IMR-90 (cell line): ENCODE measurements around the gene PKP4. TPM values are rescaled to one million over a fixed set of nuclear protein-coding genes. Genes with fewer than 3 reads are reported as not detected.

Experiments
- ATAC-seq: fragments of 200-7000 bp; cut with Tn5 transposase; 2 replicates; pipeline ENCODE4 v1.9.1; 2020; ENCODE audit warnings: low read depth, mild to moderate bottlenecking, moderate library complexity
- BruUV-seq: library from RNA; stranded (reverse); fragments of 400-500 nt; replicated peaks from 2 replicates; lab custom pipeline; 2021; lab: Mats Ljungman, UMichigan
- CTCF ChIA-PET: fragments of 300-600 bp; formaldehyde crosslinking; extraction: SDS; loops from one replicate; lab custom pipeline; 2021; ENCODE audit warnings: antibody characterized with exemption; lab: Yijun Ruan, JAX
- POLR2A ChIA-PET: fragments of 300-600 bp; sonication (Branson Sonifier 250); formaldehyde crosslinking; loops from one replicate; lab custom pipeline; 2022; ENCODE audit warnings: antibody characterized with exemption; ENCODE audit not compliant: unreplicated experiment; lab: Charles Lee
- DNase-seq: peaks from one replicate; pipeline ENCODE4 v3.0.0; 2013
- H2AFZ ChIP-seq: replicated peaks from 2 replicates; pipeline ENCODE3; 2013; ENCODE audit warnings: low read length, mild to moderate bottlenecking; ENCODE audit not compliant: poor library complexity
- H2AK5ac ChIP-seq: 2 replicates; pipeline ENCODE4 v1.6.1; 2013; ENCODE audit warnings: low read depth, low read length, inconsistent platforms
- H2AK9ac ChIP-seq: replicated peaks from 2 replicates; pipeline ENCODE3; 2013; ENCODE audit warnings: mild to moderate bottlenecking, low read depth, low read length, moderate library complexity; ENCODE audit not compliant: poor library complexity
- H2BK120ac ChIP-seq: 2 replicates; pipeline ENCODE4 v1.6.1; 2013; ENCODE audit warnings: low read depth, low read length, inconsistent platforms
- H2BK15ac ChIP-seq: 3 replicates; pipeline ENCODE4 v1.6.1; 2013; ENCODE audit warnings: low read depth, low read length, inconsistent platforms
- H2BK20ac ChIP-seq: 2 replicates; pipeline ENCODE4 v1.6.1; 2013; ENCODE audit warnings: low read depth, mild to moderate bottlenecking, inconsistent platforms, low read length, moderate library complexity
- H2BK5ac ChIP-seq: 2 replicates; pipeline ENCODE4 v1.6.1; 2013; ENCODE audit warnings: mild to moderate bottlenecking, low read depth, low read length, inconsistent platforms; ENCODE audit not compliant: poor library complexity, severe bottlenecking
- H3K14ac ChIP-seq: replicated peaks from 2 replicates; pipeline ENCODE4 v1.6.1; 2013; ENCODE audit warnings: low read depth, low read length, inconsistent platforms
- H3K18ac ChIP-seq: 2 replicates; pipeline ENCODE4 v1.6.1; 2013; ENCODE audit warnings: low read depth, low read length, control low read depth
- H3K23ac ChIP-seq: 2 replicates; pipeline ENCODE4 v1.6.1; 2013; ENCODE audit warnings: low read depth, low read length, inconsistent platforms
- H3K27ac ChIP-seq: 2 replicates; pipeline ENCODE4 v1.5.1; 2013; ENCODE audit warnings: mild to moderate bottlenecking, control low read depth, low read length; ENCODE audit not compliant: insufficient read depth
- H3K27me3 ChIP-seq: 2 replicates; pipeline ENCODE4 v1.6.1; 2013; ENCODE audit warnings: low read length; ENCODE audit not compliant: control insufficient read depth, insufficient read depth
- H3K36me3 ChIP-seq: 2 replicates; pipeline ENCODE4 v1.6.1; 2013; ENCODE audit warnings: low read length, mixed read lengths; ENCODE audit not compliant: control insufficient read depth, insufficient read depth
- H3K4ac ChIP-seq: 2 replicates; pipeline ENCODE4 v1.6.1; 2013; ENCODE audit warnings: low read depth, low read length, inconsistent platforms
- H3K4me1 ChIP-seq: 2 replicates; pipeline ENCODE4 v1.6.1; 2013; ENCODE audit warnings: low read length, mixed read lengths; ENCODE audit not compliant: control insufficient read depth, insufficient read depth
- H3K4me2 ChIP-seq: 2 replicates; pipeline ENCODE4 v1.6.1; 2013; ENCODE audit warnings: low read depth, mild to moderate bottlenecking, control low read depth, low read length, moderate library complexity
- H3K4me3 ChIP-seq: 2 replicates; pipeline ENCODE4 v1.5.1; 2013; ENCODE audit warnings: low read depth, mild to moderate bottlenecking, control low read depth, low read length, moderate library complexity; ENCODE audit not compliant: insufficient read depth
- H3K56ac ChIP-seq: 2 replicates; pipeline ENCODE4 v1.6.1; 2013; ENCODE audit warnings: low read length, inconsistent platforms; ENCODE audit not compliant: insufficient read depth; ENCODE audit errors: extremely low read depth
- H3K79me1 ChIP-seq, 2 experiments: 2 replicates each; pipeline ENCODE4 v1.6.1; 2013; ENCODE audit warnings: low read length in 2 of 2, inconsistent platforms in 1 of 2, low read depth in 1 of 2
- H3K9ac ChIP-seq: 2 replicates; pipeline ENCODE4 v1.6.1; 2013; ENCODE audit warnings: low read depth, low read length, control low read depth
- H3K9me1 ChIP-seq: 2 replicates; pipeline ENCODE4 v1.6.1; 2013; ENCODE audit warnings: low read length, inconsistent platforms; ENCODE audit not compliant: insufficient read depth
- H3K9me3 ChIP-seq: 2 replicates; pipeline ENCODE4 v1.6.1; 2013; ENCODE audit warnings: low read length; ENCODE audit not compliant: control insufficient read depth, insufficient read depth
- H4K20me1 ChIP-seq: 2 replicates; pipeline ENCODE4 v1.6.1; 2013; ENCODE audit warnings: low read length, inconsistent platforms; ENCODE audit not compliant: insufficient read depth
- H4K5ac ChIP-seq: 2 replicates; pipeline ENCODE4 v1.6.1; 2013; ENCODE audit warnings: mild to moderate bottlenecking, low read depth, low read length, control low read depth
- H4K8ac ChIP-seq, 2 experiments: 2 replicates each; pipeline ENCODE4 v1.6.1; 2013; ENCODE audit warnings: low read depth in 2 of 2, low read length in 2 of 2, control low read depth in 1 of 2, inconsistent platforms in 1 of 2
- H4K91ac ChIP-seq: 2 replicates; pipeline ENCODE4 v1.6.1; 2013; ENCODE audit warnings: low read depth, low read length, inconsistent platforms; ENCODE audit not compliant: insufficient read depth
- BHLHE40 ChIP-seq: fragments of 150-350 bp; IDR thresholded peaks from 2 replicates; pipeline ENCODE4 v1.6.1; 2016; ENCODE audit warnings: mild to moderate bottlenecking, low read depth, low read length
- CEBPB ChIP-seq: IDR thresholded peaks from 2 replicates; pipeline ENCODE4 v1.6.1; 2012; ENCODE audit warnings: low read depth, low read length, improper control_type of control experiment
- CTCF ChIP-seq: conservative IDR thresholded peaks from 2 replicates; pipeline ENCODE4 v1.5.1; 2012; ENCODE audit warnings: mild to moderate bottlenecking, low read depth, low read length, improper control_type of control experiment
- FOS ChIP-seq: fragments of 150-350 bp; IDR thresholded peaks from 2 replicates; pipeline ENCODE4 v1.6.1; 2016; ENCODE audit warnings: low read depth, low read length
- MXI1 ChIP-seq: IDR thresholded peaks from 2 replicates; pipeline ENCODE4 v1.6.1; 2012; ENCODE audit warnings: low read depth, mild to moderate bottlenecking, low read length, moderate library complexity, borderline replicate concordance
- RAD21 ChIP-seq: IDR thresholded peaks from 2 replicates; pipeline ENCODE4 v1.6.1; 2012; ENCODE audit warnings: low read length, improper control_type of control experiment
- RCOR1 ChIP-seq: IDR thresholded peaks from 2 replicates; pipeline ENCODE4 v1.6.1; 2012; ENCODE audit warnings: mild to moderate bottlenecking, low read length, improper control_type of control experiment; ENCODE audit not compliant: insufficient replicate concordance
- RFX5 ChIP-seq: IDR thresholded peaks from 2 replicates; pipeline ENCODE4 v1.8.0; 2012; ENCODE audit warnings: low read depth, mild to moderate bottlenecking, low read length, moderate library complexity
- USF2 ChIP-seq: fragments of 150-350 bp; IDR thresholded peaks from 2 replicates; pipeline ENCODE4 v1.6.1; 2017; ENCODE audit warnings: mild to moderate bottlenecking, antibody characterized with exemption, low read length, low read depth
- WGBS, 2 experiments: methylation state at CpG; one replicate each; pipeline versions ENCODE4 v1.1.5 to v1.1.7; 2013; ENCODE audit warnings: missing lambda C conversion rate in 2 of 2; ENCODE audit not compliant: insufficient read length in 1 of 2; ENCODE audit errors: extremely low coverage in 2 of 2; 5-methylcytosine and 5-hydroxymethylcytosine counted together
- dilution Hi-C: fragments of 300-500 bp; cut with HindIII; formaldehyde crosslinking; loops from one replicate; pipeline ENCODE4 v1.14.3; 2018; ENCODE audit warnings: low sequenced_read_pairs; ENCODE audit not compliant: unreplicated experiment
- in situ Hi-C: fragments of 300-500 bp; cut with MboI; formaldehyde crosslinking; loops from 3 replicates; pipeline ENCODE4 v1.14.3; 2019; ENCODE audit warnings: low sequenced_read_pairs, inconsistent platforms, mixed read lengths
- intact Hi-C: fragments of 100-400 bp; cut with micrococcal nuclease; formaldehyde crosslinking; loops from 2 replicates; pipeline ENCODE4 v1.10.0; 2022
- polyA plus RNA-seq, 3 experiments: library from polyadenylated mRNA; depleted of rRNA; stranded (reverse); fragments of >200 nt; gene quantifications; 2 replicates each; pipeline ENCODE4 v1.2.3, GENCODE V29; 2012; ENCODE audit warnings: low replicate concordance in 1 of 3
- total RNA-seq: library from RNA; depleted of rRNA; stranded (reverse); fragments of >200 nt; gene quantifications from 2 replicates; pipeline ENCODE4 v1.2.3, GENCODE V29; 2012

PKP4 gene
- total and polyA plus RNA-seq, 2 of the 4 experiments (the other 2 are of a cell fraction), result 20.1 to 37.8 TPM

GRCh38 chr2:158724803-158725381 is 268.1 kb downstream of the PKP4 start:
- ATAC-seq, result peak; percentile 31; the same call in 1 of the 2 replicates
- Histone ChIP-seq H3K18ac (no peak overlapping the region), H3K4ac (no peak overlapping the region), H3K9me3 (no peaks in the 10 kb centered on the region), H2AK5ac (no peak overlapping the region), H2AK9ac (no peak overlapping the region), H3K4me1 (peaks cover 2% of the 10 kb centered on the region; the same call in 1 of the 2 replicates), H3K23ac (no peak overlapping the region), H3K27me3 (peaks cover 2% of the 10 kb centered on the region; the same call in 1 of the 2 replicates), H3K14ac (no peak overlapping the region), H3K27ac (no peak overlapping the region), H2BK15ac (no peak overlapping the region), H4K20me1 (no peaks in the 10 kb centered on the region), H4K8ac (no peak overlapping the region), H3K4me3 (no peak overlapping the region), H4K5ac (no peak overlapping the region), H2BK20ac (no peak overlapping the region), H2AFZ (no peak overlapping the region), H2BK120ac (no peak overlapping the region), H3K4me2 (no peak overlapping the region), H3K79me1 (no peaks in the 10 kb centered on the region), H2BK5ac (no peak overlapping the region), H3K56ac (no peak overlapping the region), H3K9me1 (peaks cover 3% of the 10 kb centered on the region; the same call in 1 of the 2 replicates), H3K9ac (no peak overlapping the region), H3K36me3 (no peaks in the 10 kb centered on the region), H4K91ac (no peak overlapping the region)
- no peak for DNase-seq
- no TSS peak for BruUV-seq
- in situ Hi-C loops (no loop called here), dilution Hi-C loops (no loop called here), intact Hi-C loops (no loop called here)
- ChIA-PET POLR2A (no interaction called here), CTCF (interaction anchor here (0.5 to 1.3 kb wide), 5 partner anchors 15 to 1212 kb away, joined by 3 read pairs; no protein-coding TSS in a partner anchor)
- WGBS, 2 experiments, result 83% methylated on average over 1 of the region's 8 CpGs; no CpG with 5 or more reads in 1 of the 2 experiments
- TF ChIP-seq CEBPB, result no peak
- no peak for TF ChIP-seq CTCF
- no peak for TF ChIP-seq RCOR1
- TF ChIP-seq BHLHE40, result no peak
- no peak for TF ChIP-seq RFX5
- TF ChIP-seq RAD21, result no peak
- TF ChIP-seq MXI1, result no peak
- TF ChIP-seq FOS, result no peak
- no peak for TF ChIP-seq USF2
